Measurements from ENCODE around the gene CASP14. TPM values are rescaled to one million over a fixed set of nuclear protein-coding genes. Genes with fewer than 3 reads are reported as not detected.
A peak's percentile ranks its signal among the peaks of the same experiment; 100 is the strongest.

The CASP14 gene
- total RNA-seq, 1 experiment from 2014 or later: not detected

GRCh38 chr19:15104411-15104810, 55.1 kb downstream of the CASP14 start:
- peaks cover 9% of the 10 kb centered on the region for H3K4me1 Mint-ChIP-seq (ENCODE audit: low read depth, unreplicated experiment)
- CTCF ChIA-PET: no interaction called here
- TF ChIP-seq CTCF (IDR thresholded peaks at IDR 0.05; ENCODE audit: insufficient read depth in 1 of 2, low read depth in 1 of 2, low read length in 1 of 2, severe bottlenecking in 1 of 2, unreplicated experiment in 1 of 2): no peak
- H3K4me3 Mint-ChIP-seq (ENCODE audit: unreplicated experiment): no peak overlapping the region
- H3K27me3 ChIP-seq (replicated peaks; ENCODE audit: control insufficient read depth, insufficient read depth, low read length): no peaks in the 10 kb centered on the region
- H3K27ac Mint-ChIP-seq (ENCODE audit: unreplicated experiment): no peak overlapping the region
- H3K4me1 ChIP-seq: 0 out of 2 replicates have a peak, but pooled peaks cover 8% of the 10 kb centered on the region
- peaks cover 12% of the 10 kb centered on the region for H3K9me3 ChIP-seq
- no peaks in the 10 kb centered on the region for H3K36me3 Mint-ChIP-seq (ENCODE audit: insufficient read depth, unreplicated experiment)
- H3K9me3 Mint-ChIP-seq (ENCODE audit: unreplicated experiment): peaks cover 28% of the 10 kb centered on the region
- intact Hi-C loops (cut with micrococcal nuclease; ENCODE audit: unreplicated experiment): no loop called here
- no peak for DNase-seq
- no peak overlapping the region for H3K4me3 ChIP-seq (ENCODE audit: low read depth, low read length)
- BruUV-seq (replicated peaks): no TSS peak
- no peaks in the 10 kb centered on the region for H3K27me3 Mint-ChIP-seq (ENCODE audit: insufficient read depth, unreplicated experiment)
- no peaks in the 10 kb centered on the region for H3K36me3 ChIP-seq (ENCODE audit: control insufficient read depth, insufficient read depth, low read length)
- POLR2A ChIA-PET: interaction anchor here (0.6 kb wide), 1 partner anchor 13 kb away, joined by 15 read pairs; no protein-coding TSS in a partner anchor

GRCh38 chr19:15105044-15105443, 55.8 kb downstream of the CASP14 start:
- no peak overlapping the region for H3K4me3 Mint-ChIP-seq (ENCODE audit: unreplicated experiment)
- no peaks in the 10 kb centered on the region for H3K36me3 Mint-ChIP-seq (ENCODE audit: insufficient read depth, unreplicated experiment)
- ChIA-PET CTCF (interaction anchor here (0.6 to 0.9 kb wide), 2 partner anchors 57 to 111 kb away, joined by 3 to 4 read pairs; no protein-coding TSS in a partner anchor), POLR2A (no interaction called here)
- no peak for TF ChIP-seq CTCF (IDR thresholded peaks at IDR 0.05; ENCODE audit: insufficient read depth in 1 of 2, low read depth in 1 of 2, low read length in 1 of 2, severe bottlenecking in 1 of 2, unreplicated experiment in 1 of 2)
- peaks cover 9% of the 10 kb centered on the region for H3K4me1 Mint-ChIP-seq (ENCODE audit: low read depth, unreplicated experiment)
- DNase-seq: no peak
- no peaks in the 10 kb centered on the region for H3K27me3 Mint-ChIP-seq (ENCODE audit: insufficient read depth, unreplicated experiment)
- H3K9me3 ChIP-seq: peaks cover 12% of the 10 kb centered on the region
- intact Hi-C loops (cut with micrococcal nuclease; ENCODE audit: unreplicated experiment): no loop called here
- H3K4me1 ChIP-seq: 0 out of 2 replicates have a peak, but pooled peaks cover 8% of the 10 kb centered on the region
- H3K9me3 Mint-ChIP-seq (ENCODE audit: unreplicated experiment): peaks cover 28% of the 10 kb centered on the region
- H3K4me3 ChIP-seq (ENCODE audit: low read depth, low read length): no peak overlapping the region
- no TSS peak for BruUV-seq (replicated peaks)
- no peak overlapping the region for H3K27ac Mint-ChIP-seq (ENCODE audit: unreplicated experiment)
- no peaks in the 10 kb centered on the region for H3K36me3 ChIP-seq (ENCODE audit: control insufficient read depth, insufficient read depth, low read length)
- H3K27me3 ChIP-seq (replicated peaks; ENCODE audit: control insufficient read depth, insufficient read depth, low read length): no peaks in the 10 kb centered on the region

- H3K4me1 Mint-ChIP-seq (ENCODE audit: low read depth, unreplicated experiment): peaks cover 9% of the 10 kb centered on the region
- H3K36me3 Mint-ChIP-seq (ENCODE audit: insufficient read depth, unreplicated experiment): peaks cover 3% of the 10 kb centered on the region
- no peaks in the 10 kb centered on the region for H3K36me3 ChIP-seq (ENCODE audit: control insufficient read depth, insufficient read depth, low read length)
Measured at GRCh38 chr19:15107061-15108010, 58.1 kb downstream of the CASP14 start, which contains the start of gene SYDE1. Gene SYDE1, plus strand, starts transcription at chr19:15107401. Its CDS starts 33 bp downstream, at chr19:15107434.

More at GRCh38 chr19:15107061-15108010, 58.1 kb downstream of the CASP14 start, which contains the start of gene SYDE1:
- Histone ChIP-seq H3K9me3 (peaks cover 12% of the 10 kb centered on the region), H3K4me3 (ENCODE audit: low read depth, low read length) (peak within 1 kb of the TSS; percentile 64), H3K4me1 (0 out of 2 replicates have a peak, but pooled peaks cover 8% of the 10 kb centered on the region), H3K27me3 (replicated peaks; ENCODE audit: control insufficient read depth, insufficient read depth, low read length) (no peaks in the 10 kb centered on the region)
- CTCF ChIA-PET: no interaction called here
- peak; percentile 56 to 70 for DNase-seq
- POLR2A ChIA-PET: no interaction called here
- Mint-ChIP-seq H3K9me3 (ENCODE audit: unreplicated experiment) (peaks cover 18% of the 10 kb centered on the region), H3K4me3 (ENCODE audit: unreplicated experiment) (peak within 1 kb of the TSS; percentile 68), H3K27ac (ENCODE audit: unreplicated experiment) (peak within 1 kb of the TSS; percentile 40), H3K27me3 (ENCODE audit: insufficient read depth, unreplicated experiment) (no peaks in the 10 kb centered on the region)
- no peak for TF ChIP-seq CTCF (IDR thresholded peaks at IDR 0.05; ENCODE audit: insufficient read depth in 1 of 2, low read depth in 1 of 2, low read length in 1 of 2, severe bottlenecking in 1 of 2, unreplicated experiment in 1 of 2)
- intact Hi-C loops (cut with micrococcal nuclease; ENCODE audit: unreplicated experiment): loop anchor here (2.0 kb wide), 1 partner anchor 17 kb away; a partner anchor contains a TSS
- BruUV-seq (replicated peaks): no TSS peak
